CD8-positive, alpha-beta memory T cell (primary cell): Measurements from ENCODE around the gene NPR1. TPM values are rescaled to one million over a fixed set of nuclear protein-coding genes. Genes with fewer than 3 reads are reported as not detected.

Source experiments
- CTCF ChIA-PET: fragments of 350-600 bp; sonication (Branson Sonifier 250); formaldehyde crosslinking; loops from one replicate; lab custom pipeline; 2021; ENCODE audit warnings: antibody characterized with exemption; lab: Charles Lee
- POLR2A ChIA-PET: fragments of 350-600 bp; sonication (Branson Sonifier 250); formaldehyde crosslinking; loops from one replicate; lab custom pipeline; 2021; ENCODE audit warnings: antibody characterized with exemption; lab: Charles Lee
- DNase-seq, 5 donors: peaks; one replicate each; pipeline versions ENCODE4 v3.0.0 to v3.0.0-alpha.2; 2020 to 2022; ENCODE audit warnings: mixed read lengths in 1 of 5
- H3K27ac ChIP-seq: one replicate; pipeline ENCODE4 v1.7.0; 2013; ENCODE audit warnings: low read depth, mild to moderate bottlenecking, low read length, moderate library complexity
- H3K27me3 ChIP-seq: 2 replicates; pipeline ENCODE4 v1.7.0; 2013; ENCODE audit warnings: low read length, mild to moderate bottlenecking; ENCODE audit not compliant: insufficient read depth, poor library complexity, severe bottlenecking
- H3K36me3 ChIP-seq: 2 replicates; pipeline ENCODE4 v1.7.0; 2013; ENCODE audit warnings: mild to moderate bottlenecking, low read length, moderate library complexity; ENCODE audit not compliant: insufficient read depth
- H3K4me1 ChIP-seq: 2 replicates; pipeline ENCODE4 v1.7.0; 2013; ENCODE audit warnings: mild to moderate bottlenecking, low read length, moderate library complexity; ENCODE audit not compliant: insufficient read depth
- H3K4me3 ChIP-seq: 2 replicates; pipeline ENCODE4 v1.7.0; 2013; ENCODE audit warnings: mild to moderate bottlenecking, low read length
- H3K9me3 ChIP-seq: 2 replicates; pipeline ENCODE4 v1.7.0; 2013; ENCODE audit warnings: mild to moderate bottlenecking, low read length
- H3K27ac Mint-ChIP-seq, 8 donors: one replicate each; pipeline ENCODE4 v1.8.0; 2020 to 2021; ENCODE audit warnings: mixed read lengths in 8 of 8, mild to moderate bottlenecking in 6 of 8, inconsistent platforms in 3 of 8, moderate library complexity in 3 of 8
- H3K27me3 Mint-ChIP-seq, 2 donors: one replicate each; pipeline ENCODE4 v1.8.0; 2020 to 2021; ENCODE audit warnings: mixed read lengths in 2 of 2, mild to moderate bottlenecking in 1 of 2, moderate library complexity in 1 of 2
- H3K36me3 Mint-ChIP-seq, 3 donors: one replicate each; pipeline ENCODE4 v1.8.0; 2020 to 2021; ENCODE audit warnings: mixed read lengths in 3 of 3, inconsistent platforms in 1 of 3, mild to moderate bottlenecking in 1 of 3
- H3K4me1 Mint-ChIP-seq, 3 donors: one replicate each; pipeline ENCODE4 v1.8.0; 2020 to 2021; ENCODE audit warnings: mixed read lengths in 3 of 3, inconsistent platforms in 1 of 3, mild to moderate bottlenecking in 1 of 3
- H3K4me3 Mint-ChIP-seq, 7 donors: one replicate each; pipeline ENCODE4 v1.8.0; 2020 to 2021; ENCODE audit warnings: mixed read lengths in 7 of 7, mild to moderate bottlenecking in 6 of 7, moderate library complexity in 4 of 7, inconsistent platforms in 2 of 7
- H3K9me3 Mint-ChIP-seq, 5 donors: one replicate each; pipeline ENCODE4 v1.8.0; 2020 to 2022; ENCODE audit warnings: mixed read lengths in 5 of 5, mild to moderate bottlenecking in 3 of 5, moderate library complexity in 2 of 5, inconsistent platforms in 1 of 5
- polyA plus RNA-seq: library from polyadenylated mRNA; unstranded; fragments of 300-500 nt; fragmentation: Illumina TruSeq; gene quantifications from one replicate; pipeline ENCODE4 v1.2.3, GENCODE V29; 2021
- total RNA-seq, 2 experiments: library from RNA; stranded (reverse); gene quantifications; one replicate each; pipeline ENCODE4 v1.2.3, GENCODE V29; 2021

Gene NPR1
- total and polyA plus RNA-seq, 3 experiments from 2014 or later: not detected

DNA sequence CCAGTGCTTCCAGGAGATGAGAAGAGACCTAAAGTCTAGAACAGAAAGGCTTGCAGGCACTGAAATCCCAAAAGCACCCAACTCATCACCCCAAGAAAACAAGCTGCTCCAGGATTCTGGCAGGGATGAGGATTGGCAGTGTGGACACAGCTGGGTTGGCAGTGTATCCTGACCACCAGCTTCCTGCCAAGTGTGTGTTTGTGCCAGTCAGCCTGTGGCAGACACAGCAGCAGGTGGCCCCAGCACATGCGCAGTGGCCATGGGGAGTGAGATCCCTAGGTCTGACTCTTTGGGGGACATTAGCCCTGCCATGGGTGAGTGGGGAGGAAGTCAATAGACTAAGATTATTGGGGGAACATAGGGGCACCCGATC, 28.6 kb upstream of the NPR1 start:
- H3K36me3 ChIP-seq: peaks cover 12% of the 10 kb centered on the region
- no peak for DNase-seq
- Mint-ChIP-seq H3K27me3 (peaks cover 0 to 2% of the 10 kb centered on the region in 2 donors), H3K9me3 (no peaks in the 10 kb centered on the region), H3K4me3 (peak overlapping the region in 2 of 7 donors; percentile 51 to 69), H3K4me1 (peaks cover 37 to 46% (median 46%) of the 10 kb centered on the region in 3 donors), H3K36me3 (peaks cover 4 to 27% (median 6%) of the 10 kb centered on the region in 3 donors), H3K27ac (peak overlapping the region; percentile 4 to 96 (median 87))
- H3K27me3 ChIP-seq: no peaks in the 10 kb centered on the region
- CTCF ChIA-PET: interaction anchor here (1.0 kb wide), 1 partner anchor 117 kb away, joined by 3 read pairs; no protein-coding TSS in a partner anchor
- POLR2A ChIA-PET: no interaction called here
- H3K9me3 ChIP-seq: no peaks in the 10 kb centered on the region
- peaks cover 25% of the 10 kb centered on the region for H3K4me1 ChIP-seq
- peak overlapping the region; percentile 1 for H3K4me3 ChIP-seq
- H3K27ac ChIP-seq: no peak overlapping the region

DNA sequence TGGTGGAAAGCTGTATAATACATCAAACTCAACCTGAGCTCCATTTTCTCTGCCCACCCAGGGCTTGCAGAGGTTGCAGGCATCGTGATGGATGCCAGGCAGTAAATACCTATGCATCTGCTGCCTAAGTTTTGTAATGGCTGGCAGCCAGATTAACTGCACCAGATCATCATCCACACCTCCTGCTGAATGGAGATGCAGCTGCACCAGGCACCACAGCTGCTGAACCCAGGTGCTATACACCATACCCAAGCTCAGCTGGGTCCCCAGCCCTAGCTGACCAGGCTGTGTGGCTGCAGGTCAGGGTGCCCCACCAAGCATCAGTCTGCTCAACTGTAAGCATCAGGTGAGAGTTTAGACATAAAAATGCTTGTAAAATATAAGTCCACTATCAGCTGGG, 26.7 kb upstream of the NPR1 start:
- no peak for DNase-seq
- ChIA-PET POLR2A (interaction anchor here (0.6 to 1.0 kb wide), 2 partner anchors 9 to 11 kb away, joined by 3 to 6 read pairs; no protein-coding TSS in a partner anchor), CTCF (interaction anchor here (0.8 to 1.4 kb wide), 3 partner anchors 9 to 141 kb away, joined by 3 read pairs; no protein-coding TSS in a partner anchor)
- Histone ChIP-seq H3K27me3 (no peaks in the 10 kb centered on the region), H3K27ac (no peak overlapping the region), H3K9me3 (no peaks in the 10 kb centered on the region), H3K36me3 (no peaks in the 10 kb centered on the region), H3K4me1 (peaks cover 25% of the 10 kb centered on the region), H3K4me3 (no peak overlapping the region)
- Mint-ChIP-seq H3K27me3 (peaks cover 0 to 2% of the 10 kb centered on the region in 2 donors), H3K4me3 (no peak overlapping the region), H3K36me3 (peaks cover 0 to 7% (median 0%) of the 10 kb centered on the region in 3 donors), H3K27ac (no peak overlapping the region), H3K9me3 (no peaks in the 10 kb centered on the region), H3K4me1 (peaks cover 21 to 29% (median 27%) of the 10 kb centered on the region in 3 donors)

DNA sequence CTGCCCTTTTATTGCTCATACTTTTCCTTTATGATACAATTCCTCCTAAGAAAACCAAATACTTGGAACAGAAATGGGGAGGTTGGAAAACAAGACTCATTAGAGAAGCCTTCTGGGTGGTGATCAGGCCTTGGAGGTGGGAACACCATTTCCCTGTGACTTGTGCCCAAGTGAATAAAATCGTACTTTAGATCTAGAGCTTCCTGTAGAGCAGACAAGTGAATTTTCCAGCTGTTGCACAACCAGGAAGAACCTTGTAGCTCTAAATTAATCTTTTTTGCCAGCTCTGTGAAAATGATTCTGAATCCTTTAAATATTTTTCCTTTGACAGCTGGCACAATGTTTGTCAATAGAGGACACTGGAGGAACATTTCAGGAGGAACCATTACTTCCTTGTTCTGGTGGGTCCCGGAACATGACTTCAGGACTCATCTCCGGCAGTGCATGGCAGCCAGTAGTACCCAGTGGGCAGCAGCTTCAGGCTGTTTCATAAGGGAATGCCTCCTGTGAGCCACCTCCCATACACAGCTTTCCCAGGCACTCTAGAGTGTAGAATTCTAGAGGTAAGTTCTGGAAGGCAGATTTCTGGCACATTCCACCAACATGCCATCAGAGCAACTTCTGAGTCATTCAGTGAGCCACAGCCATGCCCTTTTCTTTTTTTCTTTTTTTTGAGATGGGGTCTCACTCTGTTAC, 25.5 kb upstream of the NPR1 start:
- ChIA-PET POLR2A (interaction anchor here (1.0 kb wide), 2 partner anchors 10 to 18 kb away, joined by 3 to 4 read pairs; no protein-coding TSS in a partner anchor), CTCF (interaction anchor here (1.4 kb wide), 1 partner anchor 142 kb away, joined by 3 read pairs; no protein-coding TSS in a partner anchor)
- no peaks in the 10 kb centered on the region for H3K9me3 Mint-ChIP-seq
- peaks cover 0 to 2% of the 10 kb centered on the region in 2 donors for H3K27me3 Mint-ChIP-seq
- Histone ChIP-seq H3K4me1 (peaks cover 28% of the 10 kb centered on the region), H3K9me3 (no peaks in the 10 kb centered on the region), H3K36me3 (no peaks in the 10 kb centered on the region), H3K27me3 (no peaks in the 10 kb centered on the region), H3K27ac (no peak overlapping the region), H3K4me3 (no peak overlapping the region)
- H3K4me3 Mint-ChIP-seq: peak overlapping the region in 1 of 7 donors; percentile 48
- peaks cover 13 to 17% (median 16%) of the 10 kb centered on the region in 3 donors for H3K4me1 Mint-ChIP-seq
- no peak for DNase-seq
- no peaks in the 10 kb centered on the region for H3K36me3 Mint-ChIP-seq
- H3K27ac Mint-ChIP-seq: peak overlapping the region in 1 of 8 donors; percentile 79

DNA sequence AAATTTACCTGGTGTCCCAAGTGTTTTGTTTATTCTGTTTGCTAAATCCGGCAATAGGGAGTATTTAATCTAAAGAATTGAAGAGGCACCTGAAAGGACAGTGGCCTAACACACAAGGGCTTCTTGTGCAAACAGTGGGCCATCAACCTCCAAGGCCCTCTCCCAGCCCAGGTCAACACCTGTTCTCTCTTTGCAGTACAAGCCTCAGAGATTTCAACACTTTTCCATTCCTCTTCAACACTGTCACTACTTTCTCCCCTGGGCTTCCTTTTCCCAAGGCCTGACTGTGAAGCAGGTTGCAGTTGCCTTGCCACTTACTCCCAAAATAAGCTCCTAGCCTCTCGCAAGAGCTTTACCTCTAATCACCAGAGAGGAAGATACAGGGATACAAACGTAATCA, 23.2 kb upstream of the NPR1 start:
- H3K27ac ChIP-seq: no peak overlapping the region
- H3K4me3 ChIP-seq: no peak overlapping the region
- H3K9me3 ChIP-seq: no peaks in the 10 kb centered on the region
- DNase-seq: no peak
- Mint-ChIP-seq H3K4me3 (no peak overlapping the region), H3K36me3 (peaks cover 0 to 11% (median 0%) of the 10 kb centered on the region in 3 donors), H3K27ac (peak overlapping the region in 1 of 8 donors; percentile 38), H3K27me3 (peaks cover 0 to 2% of the 10 kb centered on the region in 2 donors), H3K4me1 (peaks cover 13 to 18% (median 17%) of the 10 kb centered on the region in 3 donors), H3K9me3 (no peaks in the 10 kb centered on the region)
- no peaks in the 10 kb centered on the region for H3K36me3 ChIP-seq
- ChIA-PET CTCF (no interaction called here), POLR2A (interaction anchor here (0.7 kb wide), 1 partner anchor 1396 kb away, joined by 5 read pairs; no protein-coding TSS in a partner anchor)
- H3K27me3 ChIP-seq: no peaks in the 10 kb centered on the region
- H3K4me1 ChIP-seq: peaks cover 21% of the 10 kb centered on the region

DNA sequence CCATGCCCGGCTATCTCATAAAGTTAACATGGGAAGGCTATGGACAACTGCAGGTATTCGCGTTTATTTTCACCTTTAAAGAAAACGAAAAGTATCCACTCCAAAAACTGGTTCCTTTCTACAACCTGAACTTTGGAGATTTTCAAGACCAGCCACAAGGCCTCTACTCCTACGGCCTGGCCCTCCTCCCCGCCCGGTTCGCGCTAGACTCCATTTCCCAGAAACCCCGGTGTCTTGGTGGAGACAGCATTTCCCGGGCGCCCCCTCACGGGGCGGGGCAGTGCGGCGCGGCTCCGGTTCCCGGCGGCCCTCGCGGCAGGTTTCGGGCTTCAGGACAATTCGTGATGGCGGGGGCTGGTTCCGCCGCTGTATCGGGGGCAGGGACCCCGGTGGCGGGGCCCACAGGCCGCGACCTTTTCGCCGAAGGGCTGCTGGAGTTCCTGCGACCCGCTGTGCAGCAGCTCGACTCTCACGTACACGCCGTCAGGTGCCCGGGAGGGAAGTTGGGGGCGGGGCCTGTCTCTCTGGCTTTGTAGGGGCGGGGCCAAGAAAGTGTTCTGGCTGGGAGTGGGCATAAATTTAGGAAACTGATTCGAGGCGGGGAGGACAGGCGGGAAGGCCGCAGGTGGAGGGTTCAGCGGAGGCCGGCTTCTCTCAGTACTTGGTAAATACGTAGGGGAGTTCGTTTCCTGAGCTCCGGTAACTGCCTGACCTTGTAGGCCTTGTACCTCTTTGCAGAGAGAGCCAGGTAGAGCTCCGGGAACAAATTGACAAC, 19.9 kb upstream of the NPR1 start, which contains the start of gene SNAPIN:
Gene SNAPIN (plus strand): TSS at position 304 of the 775 bp plus-strand sequence. CDS start 41 bp downstream, at position 345.
- Histone ChIP-seq H3K9me3 (no peaks in the 10 kb centered on the region), H3K36me3 (peaks cover 25% of the 10 kb centered on the region), H3K4me3 (peak within 1 kb of the TSS; percentile 91), H3K4me1 (peaks cover 18% of the 10 kb centered on the region), H3K27me3 (no peaks in the 10 kb centered on the region), H3K27ac (peak within 1 kb of the TSS; percentile 86)
- CTCF ChIA-PET: interaction anchor here (0.6 to 2.0 kb wide), 4 partner anchors 11 to 71 kb away, joined by 3 to 8 read pairs (median 4); partner anchors contain the start of genes CHTOP and ILF2
- peak; percentile 82 to 91 (median 84) for DNase-seq
- Mint-ChIP-seq H3K27ac (peak within 1 kb of the TSS; percentile 87 to 98 (median 96)), H3K36me3 (peaks cover 6 to 42% (median 8%) of the 10 kb centered on the region in 3 donors), H3K9me3 (no peaks in the 10 kb centered on the region), H3K27me3 (no peaks in the 10 kb centered on the region), H3K4me3 (peak within 1 kb of the TSS; percentile 94 to 97 (median 96)), H3K4me1 (peaks cover 13 to 21% (median 18%) of the 10 kb centered on the region in 3 donors)
- POLR2A ChIA-PET: interaction anchor here (0.6 to 1.7 kb wide), 6 partner anchors 9 to 117 kb away, joined by 3 to 18 read pairs (median 3); partner anchors contain the start of genes CHTOP, ILF2 and SLC27A3

DNA sequence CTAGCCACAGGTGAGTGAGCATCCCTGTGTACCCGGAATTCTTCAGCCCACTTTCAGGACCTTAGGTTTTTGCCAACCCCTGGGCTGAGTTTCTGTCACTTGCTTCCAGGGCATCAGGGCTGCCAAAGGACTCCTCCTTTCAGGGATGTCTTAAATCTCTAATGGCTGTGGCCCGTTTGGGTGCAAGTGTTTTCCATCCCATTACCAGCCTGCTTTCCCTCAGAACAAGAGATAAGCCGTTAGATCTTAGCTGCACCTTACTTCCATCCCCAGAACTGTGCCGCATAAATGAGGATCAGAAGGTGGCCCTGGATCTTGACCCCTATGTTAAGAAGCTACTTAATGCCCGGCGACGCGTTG, 19.3 kb upstream of the NPR1 start:
- POLR2A ChIA-PET: interaction anchor here (0.8 to 1.7 kb wide), 5 partner anchors 9 to 116 kb away, joined by 3 to 18 read pairs (median 3); partner anchors contain the start of genes CHTOP, ILF2 and SLC27A3
- H3K27me3 ChIP-seq: no peaks in the 10 kb centered on the region
- CTCF ChIA-PET: interaction anchor here (0.6 to 2.0 kb wide), 4 partner anchors 11 to 70 kb away, joined by 3 to 8 read pairs (median 4); partner anchors contain the start of genes CHTOP and ILF2

DNA sequence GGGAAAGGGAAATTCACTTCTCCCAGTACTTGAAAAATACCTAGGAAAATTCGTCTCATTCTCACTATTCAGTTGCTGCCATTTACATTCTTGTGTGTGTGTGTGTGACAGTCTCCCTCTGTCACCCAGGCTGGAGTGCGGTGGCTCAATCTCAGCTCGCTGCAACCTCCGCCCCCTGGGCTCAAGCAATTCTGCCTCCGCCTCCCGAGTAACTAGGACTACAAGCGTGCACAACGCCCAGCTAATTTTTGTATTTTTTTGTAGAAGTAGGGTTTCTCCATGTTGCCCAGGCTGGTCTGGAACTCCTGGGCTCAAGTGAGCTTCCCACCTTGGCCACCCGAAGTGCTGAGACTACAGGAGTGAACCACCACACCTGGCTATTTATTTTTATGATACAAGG, 18.8 kb upstream of the NPR1 start:
- Histone ChIP-seq H3K27me3 (no peaks in the 10 kb centered on the region), H3K4me1 (peaks cover 18% of the 10 kb centered on the region), H3K9me3 (no peaks in the 10 kb centered on the region), H3K27ac (peak overlapping the region; percentile 27), H3K36me3 (peaks cover 33% of the 10 kb centered on the region), H3K4me3 (peak overlapping the region; percentile 91)
- ChIA-PET CTCF (interaction anchor here (1.2 to 2.0 kb wide), 2 partner anchors 10 to 26 kb away, joined by 3 to 8 read pairs; partner anchors contain the start of genes CHTOP and ILF2), POLR2A (interaction anchor here (0.6 to 1.7 kb wide), 5 partner anchors 8 to 155 kb away, joined by 3 to 18 read pairs (median 3); partner anchors contain the start of genes CHTOP and ILF2)
- Mint-ChIP-seq H3K27me3 (no peaks in the 10 kb centered on the region), H3K27ac (peak overlapping the region in 7 of 8 donors; percentile 49 to 96 (median 87)), H3K4me3 (peak overlapping the region; percentile 94 to 97 (median 96)), H3K4me1 (peaks cover 13 to 21% (median 18%) of the 10 kb centered on the region in 3 donors), H3K36me3 (peaks cover 11 to 53% (median 14%) of the 10 kb centered on the region in 3 donors), H3K9me3 (no peaks in the 10 kb centered on the region)
- DNase-seq: no peak

More for the DNA sequence above, 19.3 kb upstream of the NPR1 start:
- Mint-ChIP-seq H3K36me3 (peaks cover 9 to 48% (median 10%) of the 10 kb centered on the region in 3 donors), H3K27ac (peak overlapping the region in 7 of 8 donors; percentile 26 to 96 (median 95)), H3K4me1 (peaks cover 13 to 21% (median 18%) of the 10 kb centered on the region in 3 donors), H3K27me3 (no peaks in the 10 kb centered on the region), H3K9me3 (no peaks in the 10 kb centered on the region), H3K4me3 (peak overlapping the region; percentile 94 to 97 (median 96))
- H3K36me3 ChIP-seq: peaks cover 30% of the 10 kb centered on the region
- H3K9me3 ChIP-seq: no peaks in the 10 kb centered on the region
- H3K4me3 ChIP-seq: peak overlapping the region; percentile 91
- peak overlapping the region; percentile 86 for H3K27ac ChIP-seq
- DNase-seq: no peak
- H3K4me1 ChIP-seq: peaks cover 18% of the 10 kb centered on the region
